ENCODE results near the gene RGSL1. TPM values are rescaled to one million over a fixed set of nuclear protein-coding genes. Genes with fewer than 3 reads are reported as not detected.
A peak's percentile ranks its signal among the peaks of the same experiment; 100 is the strongest.

The RGSL1 gene
- total and polyA plus RNA-seq, 10 donors = not detected

DNA sequence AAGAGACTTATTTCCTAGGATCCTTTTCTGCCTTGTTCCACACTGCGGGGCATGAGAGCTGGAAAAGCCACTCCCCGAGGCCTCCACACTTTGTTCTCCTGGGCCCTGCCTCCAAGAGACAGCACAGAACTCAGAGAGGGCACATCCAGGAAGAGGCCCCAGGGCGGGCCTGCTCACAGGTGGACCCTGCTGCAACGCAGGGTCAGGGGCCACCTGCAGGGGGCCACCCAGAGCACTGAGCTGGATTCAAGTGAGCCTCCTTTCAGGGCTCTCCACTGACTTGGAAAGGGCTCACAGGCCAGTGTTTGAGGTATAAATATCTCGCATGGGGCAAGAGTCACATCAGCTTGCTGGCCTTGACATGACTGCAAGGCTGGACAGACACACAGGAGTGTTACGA lies 149.4 kb downstream of the RGSL1 start:
- 75 to 91% (median 79%) methylated on average over 6 of the region's 6 CpGs for WGBS, 5 donors
- no peak for DNase-seq
- H3K36me3 ChIP-seq = peaks cover 0 to 23% (median 0%) of the 10 kb centered on the region in 6 donors
- TF ChIP-seq, protein P1, sequence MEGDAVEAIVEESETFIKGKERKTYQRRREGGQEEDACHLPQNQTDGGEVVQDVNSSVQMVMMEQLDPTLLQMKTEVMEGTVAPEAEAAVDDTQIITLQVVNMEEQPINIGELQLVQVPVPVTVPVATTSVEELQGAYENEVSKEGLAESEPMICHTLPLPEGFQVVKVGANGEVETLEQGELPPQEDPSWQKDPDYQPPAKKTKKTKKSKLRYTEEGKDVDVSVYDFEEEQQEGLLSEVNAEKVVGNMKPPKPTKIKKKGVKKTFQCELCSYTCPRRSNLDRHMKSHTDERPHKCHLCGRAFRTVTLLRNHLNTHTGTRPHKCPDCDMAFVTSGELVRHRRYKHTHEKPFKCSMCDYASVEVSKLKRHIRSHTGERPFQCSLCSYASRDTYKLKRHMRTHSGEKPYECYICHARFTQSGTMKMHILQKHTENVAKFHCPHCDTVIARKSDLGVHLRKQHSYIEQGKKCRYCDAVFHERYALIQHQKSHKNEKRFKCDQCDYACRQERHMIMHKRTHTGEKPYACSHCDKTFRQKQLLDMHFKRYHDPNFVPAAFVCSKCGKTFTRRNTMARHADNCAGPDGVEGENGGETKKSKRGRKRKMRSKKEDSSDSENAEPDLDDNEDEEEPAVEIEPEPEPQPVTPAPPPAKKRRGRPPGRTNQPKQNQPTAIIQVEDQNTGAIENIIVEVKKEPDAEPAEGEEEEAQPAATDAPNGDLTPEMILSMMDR (IDR thresholded peaks at IDR 0.05 in 8 of 11, conservative IDR thresholded peaks at IDR 0.05 in 3 of 11) = peak in 2 of 11 experiments; percentile 15 to 34
- TF ChIP-seq POLR2A (IDR thresholded peaks at IDR 0.05) = no peak
- no peak overlapping the region for H3K4me3 ChIP-seq
- intact Hi-C loops (cut with DNase I; ENCODE audit: low total_unique reads) = no loop called here
- peaks cover 0 to 14% (median 0%) of the 10 kb centered on the region in 7 donors for H3K27me3 ChIP-seq (replicated peaks in 1 of 7)
- peak overlapping the region in 5 of 8 donors; percentile 4 to 60 (median 46) for H3K27ac ChIP-seq
- peaks cover 4 to 81% (median 45%) of the 10 kb centered on the region in 6 donors for H3K4me1 ChIP-seq
- H3K9me3 ChIP-seq = no peaks in the 10 kb centered on the region

DNA sequence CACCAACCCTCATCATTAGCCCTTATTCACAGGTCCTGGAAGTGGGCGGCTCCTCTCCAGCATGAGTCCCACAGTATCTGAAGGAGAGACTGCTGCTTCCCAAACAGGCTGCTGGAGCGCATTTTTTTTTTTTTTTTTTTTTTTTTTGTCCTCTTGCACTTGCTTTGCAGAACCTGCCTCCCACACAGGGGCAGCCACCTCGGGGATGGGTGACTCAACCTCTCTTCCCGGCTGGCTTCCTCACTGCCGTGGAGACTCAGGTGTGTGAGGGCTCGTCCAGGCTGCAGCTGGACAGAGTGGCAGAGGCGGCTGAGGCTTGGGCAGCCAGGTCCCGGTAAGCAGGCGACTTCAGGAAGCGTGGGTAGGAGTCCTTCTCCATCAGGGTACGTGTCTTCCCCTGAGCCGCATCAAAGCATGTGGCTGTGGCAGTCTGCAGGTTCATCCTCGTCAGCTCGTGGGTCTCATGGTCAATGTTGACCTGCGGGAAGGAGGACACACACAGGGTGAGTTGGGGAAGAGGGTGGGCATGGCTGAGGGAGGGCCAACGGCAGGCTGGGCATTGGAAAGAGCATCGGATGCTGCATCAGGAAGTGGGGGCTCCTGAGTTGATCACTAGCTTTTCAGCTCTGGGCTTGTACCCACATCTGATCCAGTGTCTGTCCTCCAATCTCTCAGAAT lies 150.2 kb downstream of the RGSL1 start:
- peaks cover 7 to 78% (median 49%) of the 10 kb centered on the region in 6 donors for H3K4me1 ChIP-seq
- no peaks in the 10 kb centered on the region for H3K9me3 ChIP-seq
- no peak for DNase-seq
- H3K4me3 ChIP-seq = peak overlapping the region in 2 of 8 donors; percentile 5 to 53
- peak overlapping the region in 4 of 8 donors; percentile 51 to 80 (median 57) for H3K27ac ChIP-seq
- intact Hi-C loops (cut with DNase I; ENCODE audit: low total_unique reads) = no loop called here
- peaks cover 0 to 14% (median 0%) of the 10 kb centered on the region in 7 donors for H3K27me3 ChIP-seq (replicated peaks in 1 of 7)
- TF ChIP-seq, protein P1 (IDR thresholded peaks at IDR 0.05 in 8 of 11, conservative IDR thresholded peaks at IDR 0.05 in 3 of 11) = no peak
- TF ChIP-seq POLR2AphosphoS5 (IDR thresholded peaks at IDR 0.05) = no peak
- TF ChIP-seq POLR2A (IDR thresholded peaks at IDR 0.05) = no peak
- WGBS, 5 donors = 85 to 93% (median 89%) methylated on average over 17 of the region's 17 CpGs
- H3K36me3 ChIP-seq = peaks cover 0 to 23% (median 0%) of the 10 kb centered on the region in 6 donors

DNA sequence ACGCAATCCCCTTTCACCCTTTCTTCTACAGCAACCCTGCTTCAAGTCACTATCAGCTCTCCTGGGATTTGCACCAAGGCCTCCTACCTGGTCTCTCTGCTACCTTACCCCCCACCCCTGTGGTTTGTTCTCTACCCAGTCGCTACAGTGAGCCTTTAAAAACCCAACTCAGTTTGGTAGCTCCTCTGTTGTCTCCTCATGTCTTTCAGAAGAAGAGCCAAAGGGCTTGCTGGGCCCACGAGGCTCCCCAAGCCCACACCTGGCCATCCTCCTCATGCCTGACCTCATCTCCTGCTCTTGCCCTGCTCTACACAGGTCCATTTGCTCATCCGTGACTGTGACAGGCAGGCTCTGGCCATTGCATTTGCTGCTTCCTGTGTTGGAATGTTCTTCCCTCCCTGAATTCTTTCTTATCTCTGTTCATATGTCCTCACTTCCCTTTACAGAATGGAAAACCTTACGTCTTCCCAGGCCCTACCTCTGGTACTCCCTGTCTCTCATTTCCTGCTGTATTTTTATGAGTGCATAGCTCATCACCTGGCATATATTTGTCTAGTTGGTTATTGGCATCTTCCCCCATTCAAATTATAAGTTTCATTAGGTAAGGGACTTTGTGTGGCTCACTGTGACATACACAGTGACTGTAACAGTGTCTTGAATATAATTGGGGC lies 150.9 kb downstream of the RGSL1 start:
- Histone ChIP-seq H3K4me1 (peaks cover 7 to 75% (median 46%) of the 10 kb centered on the region in 6 donors), H3K9me3 (no peaks in the 10 kb centered on the region), H3K27ac (peak overlapping the region in 5 of 8 donors; percentile 54 to 81 (median 60)), H3K4me3 (peak overlapping the region in 2 of 8 donors; percentile 53 to 79), H3K27me3 (replicated peaks in 1 of 7) (peaks cover 0 to 14% (median 0%) of the 10 kb centered on the region in 7 donors), H3K36me3 (peaks cover 0 to 23% (median 0%) of the 10 kb centered on the region in 6 donors)
- TF ChIP-seq POLR2A (IDR thresholded peaks at IDR 0.05) (no peak), POLR2AphosphoS5 (IDR thresholded peaks at IDR 0.05) (no peak)
- TF ChIP-seq, protein P1 (IDR thresholded peaks at IDR 0.05 in 8 of 11, conservative IDR thresholded peaks at IDR 0.05 in 3 of 11) = no peak
- 59 to 69% (median 60%) methylated on average over 5 of the region's 5 CpGs for WGBS, 5 donors
- DNase-seq = no peak
- intact Hi-C loops (cut with DNase I; ENCODE audit: low total_unique reads) = no loop called here

DNA sequence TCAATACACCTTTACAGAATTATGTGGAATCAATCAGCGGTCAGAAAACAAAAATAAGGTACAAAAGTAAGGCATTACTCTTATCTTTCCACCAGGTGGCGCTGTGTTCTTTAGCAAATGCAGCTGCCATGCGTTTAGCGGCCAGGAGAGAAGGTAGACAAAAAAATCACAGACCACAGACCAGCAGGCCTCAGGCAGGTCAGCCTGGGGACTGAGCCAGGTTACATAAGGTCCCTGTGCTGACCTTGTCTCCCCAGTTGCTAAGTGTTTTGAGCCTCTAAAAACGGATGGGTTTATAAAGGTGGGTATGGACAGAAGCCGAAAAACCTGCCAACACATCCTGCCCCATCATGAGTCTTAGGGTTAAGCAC lies 151.5 kb downstream of the RGSL1 start:
- Histone ChIP-seq H3K36me3 (peaks cover 0 to 23% (median 0%) of the 10 kb centered on the region in 6 donors), H3K9me3 (no peaks in the 10 kb centered on the region), H3K4me1 (peaks cover 7 to 77% (median 46%) of the 10 kb centered on the region in 6 donors), H3K27ac (peak overlapping the region in 6 of 8 donors; percentile 39 to 81 (median 68)), H3K4me3 (peak overlapping the region in 3 of 8 donors; percentile 53 to 79 (median 61)), H3K27me3 (replicated peaks in 1 of 7) (peaks cover 0 to 14% (median 0%) of the 10 kb centered on the region in 7 donors)
- WGBS, 5 donors = 20 to 23% (median 22%) methylated on average over 6 of the region's 6 CpGs
- intact Hi-C loops (cut with DNase I; ENCODE audit: low total_unique reads) = no loop called here
- no peak for DNase-seq
- TF ChIP-seq POLR2AphosphoS5 (IDR thresholded peaks at IDR 0.05) = peak in 1 of 3 donors; percentile 45
- TF ChIP-seq, protein P1 (IDR thresholded peaks at IDR 0.05 in 8 of 11, conservative IDR thresholded peaks at IDR 0.05 in 3 of 11) = peak; percentile 61 to 94 (median 86)
- no peak for TF ChIP-seq POLR2A (IDR thresholded peaks at IDR 0.05)

Measured in spleen (tissue), 11 donors.